HCT116 (cell line): ENCODE results near the gene PGAP6. TPM values are rescaled to one million over a fixed set of nuclear protein-coding genes. Genes with fewer than 3 reads are reported as not detected.

Experiments
- ATAC-seq: fragments of 200-7000 bp; cut with Tn5 transposase; 2 replicates; pipeline ENCODE4 v1.9.1; 2020; ENCODE audit warnings: mild to moderate bottlenecking, moderate library complexity
- BruUV-seq: library from RNA; stranded (reverse); fragments of 400-500 nt; replicated peaks from 2 replicates; lab custom pipeline; 2021; lab: Mats Ljungman, UMichigan
- CTCF ChIA-PET: fragments of 300-600 bp; sonication (Branson Sonifier 250); formaldehyde crosslinking; loops from one replicate; lab custom pipeline; 2021; ENCODE audit warnings: antibody characterized with exemption; lab: Charles Lee
- POLR2A ChIA-PET: fragments of 300-600, 350-600 bp; sonication (Branson Sonifier 250); formaldehyde crosslinking; loops from one replicate; lab custom pipeline; 2021; ENCODE audit warnings: antibody characterized with exemption; lab: Charles Lee
- RAD21 ChIA-PET, 2 experiments: fragments of 300-600 bp; sonication (Branson Sonifier 250); formaldehyde crosslinking; loops; one replicate each; lab custom pipeline; 2023; ENCODE audit warnings: low total read pairs in 2 of 2; ENCODE audit not compliant: uncharacterized antibody in 2 of 2, unreplicated experiment in 2 of 2, low non-redundant PET in 1 of 2; lab: Charles Lee
- DNase-seq: peaks from one replicate; pipeline ENCODE4 v3.0.0-alpha.2; 2010; ENCODE audit warnings: low read depth, low spot score
- H2AFZ ChIP-seq: fragments of 200-600 bp; shearing (Covaris generic), sonication (generic); 2 replicates; pipeline ENCODE4 v1.6.1; 2017; ENCODE audit warnings: low read depth, mixed run types, mixed read lengths, antibody characterized with exemption, low read length; ENCODE audit not compliant: poor library complexity, severe bottlenecking
- H3K27ac ChIP-seq: 2 replicates; pipeline ENCODE4 v1.5.1; 2012; ENCODE audit warnings: low read depth, low read length
- H3K27me3 ChIP-seq: fragments of 200-600 bp; sonication (generic); 2 replicates; pipeline ENCODE4 v1.6.1; 2016; ENCODE audit warnings: mixed run types, low read length, mixed read lengths; ENCODE audit not compliant: insufficient read depth
- H3K36me3 ChIP-seq, 2 experiments: fragments of 200-500 bp in 1 of 2; fragments of 200-600 bp in 1 of 2; sonication (Bioruptor generic) in 1 of 2; sonication (generic) in 1 of 2; 2 replicates each; pipeline versions ENCODE4 v1.5.1 to v1.6.1; 2014 to 2016; ENCODE audit warnings: low read length in 2 of 2, inconsistent platforms in 1 of 2, mixed read lengths in 1 of 2, mixed run types in 1 of 2; ENCODE audit not compliant: insufficient read depth in 2 of 2, control insufficient read depth in 1 of 2
- H3K4me1 ChIP-seq, 2 experiments: fragments of 200-600 bp in 1 of 2; sonication (generic) in 1 of 2; 2 replicates each; pipeline versions ENCODE4 v1.5.1 to v1.6.1; 2012 to 2017; ENCODE audit warnings: low read length in 2 of 2, inconsistent platforms in 1 of 2, mild to moderate bottlenecking in 1 of 2, mixed read lengths in 1 of 2, mixed run types in 1 of 2, moderate library complexity in 1 of 2; ENCODE audit not compliant: insufficient read depth in 2 of 2, control insufficient read depth in 1 of 2
- H3K4me2 ChIP-seq: fragments of 200-600 bp; sonication (generic); 2 replicates; pipeline ENCODE4 v1.6.1; 2017; ENCODE audit warnings: mixed run types, low read length, mixed read lengths
- H3K4me3 ChIP-seq, 2 experiments: fragments of 200-600 bp in 1 of 2; sonication (generic) in 1 of 2; replicated peaks in 1 of 2; 2 replicates each; pipeline ENCODE4 v1.5.1; 2011 to 2016; ENCODE audit warnings: low read length in 2 of 2, control low read depth in 1 of 2, low read depth in 1 of 2, mild to moderate bottlenecking in 1 of 2, mixed read lengths in 1 of 2, mixed run types in 1 of 2
- H3K79me2 ChIP-seq: fragments of 200-600 bp; sonication (generic); 2 replicates; pipeline ENCODE4 v1.6.1; 2017; ENCODE audit warnings: mild to moderate bottlenecking, mixed run types, low read length, moderate library complexity, mixed read lengths; ENCODE audit not compliant: insufficient read depth
- H3K9ac ChIP-seq: fragments of 200-600 bp; sonication (generic); 2 replicates; pipeline ENCODE4 v1.6.1; 2016; ENCODE audit warnings: low read length, mixed read lengths
- H3K9me2 ChIP-seq: fragments of 200-600 bp; sonication (generic), shearing (Covaris generic); 2 replicates; pipeline ENCODE4 v1.6.1; 2017; ENCODE audit warnings: mixed run types, mild to moderate bottlenecking, moderate library complexity; ENCODE audit not compliant: insufficient read depth
- H3K9me3 ChIP-seq, 2 experiments: fragments of 200-500 bp in 1 of 2; fragments of 200-600 bp in 1 of 2; sonication (Bioruptor generic) in 1 of 2; sonication (generic) in 1 of 2; 2 replicates each; pipeline ENCODE4 v1.6.1; 2014 to 2017; ENCODE audit warnings: low read length in 2 of 2, mixed read lengths in 2 of 2, inconsistent platforms in 1 of 2, low read depth in 1 of 2, mild to moderate bottlenecking in 1 of 2, mixed run types in 1 of 2, moderate library complexity in 1 of 2; ENCODE audit not compliant: control insufficient read depth in 1 of 2, insufficient read depth in 1 of 2
- H4K20me1 ChIP-seq: fragments of 200-600 bp; sonication (generic), shearing (Covaris generic); 2 replicates; pipeline ENCODE4 v1.6.1; 2017; ENCODE audit warnings: mixed run types, mild to moderate bottlenecking, moderate library complexity; ENCODE audit not compliant: insufficient read depth
- EGR1 ChIP-seq: IDR thresholded peaks from 2 replicates; pipeline ENCODE4 v1.6.1; 2012; ENCODE audit warnings: low read depth
- ELF1 ChIP-seq: IDR thresholded peaks from 2 replicates; pipeline ENCODE4 v1.6.1; 2012; ENCODE audit warnings: low read depth, borderline replicate concordance
- EZH2phosphoT487 ChIP-seq: fragments of 200-600 bp; IDR thresholded peaks from 2 replicates; pipeline ENCODE4 v1.6.1; 2018; ENCODE audit warnings: antibody characterized with exemption, borderline replicate concordance
- FOSL1 ChIP-seq: IDR thresholded peaks from 2 replicates; pipeline ENCODE4 v1.6.1; 2012; ENCODE audit warnings: low read depth
- JUND ChIP-seq: IDR thresholded peaks from 2 replicates; pipeline ENCODE4 v1.6.1; 2012
- POLR2A ChIP-seq: IDR thresholded peaks from 2 replicates; pipeline ENCODE4 v1.7.0; 2011; ENCODE audit warnings: borderline replicate concordance; ENCODE audit not compliant: insufficient read depth, insufficient read length; ENCODE audit errors: extremely low read depth
- POLR2AphosphoS5 ChIP-seq: IDR thresholded peaks from 2 replicates; pipeline ENCODE4 v1.6.1; 2011; ENCODE audit warnings: mild to moderate bottlenecking, low read depth, low read length, moderate library complexity
- RAD21 ChIP-seq: IDR thresholded peaks from 2 replicates; pipeline ENCODE4 v1.6.1; 2012; ENCODE audit warnings: low read depth, mild to moderate bottlenecking
- SIN3A ChIP-seq: IDR thresholded peaks from 2 replicates; pipeline ENCODE4 v1.6.1; 2012; ENCODE audit warnings: low read depth
- SP1 ChIP-seq: IDR thresholded peaks from 2 replicates; pipeline ENCODE4 v1.6.1; 2012; ENCODE audit warnings: low read depth
- YY1 ChIP-seq: IDR thresholded peaks from 2 replicates; pipeline ENCODE4 v1.6.1; 2011; ENCODE audit warnings: low read length, low read depth, moderate library complexity, mild to moderate bottlenecking; ENCODE audit not compliant: insufficient replicate concordance; ENCODE audit errors: extremely low read depth
- ZFX ChIP-seq: fragments of 450-650 bp; IDR thresholded peaks from 2 replicates; pipeline ENCODE4 v1.6.1; 2017
- ZNF274 ChIP-seq: fragments of 200-500 bp; sonication (Bioruptor generic); IDR thresholded peaks from 2 replicates; pipeline ENCODE4 v1.6.1; 2014; ENCODE audit warnings: mild to moderate bottlenecking, low read depth, low read length, inconsistent platforms
- intact Hi-C: fragments of 100-400 bp; cut with micrococcal nuclease; formaldehyde crosslinking; loops from 2 replicates; pipeline ENCODE4 v1.10.0; 2022
- total RNA-seq: library from RNA; stranded (reverse); gene quantifications from one replicate; pipeline ENCODE4 v1.2.1, GENCODE V29; 2021; ENCODE audit not compliant: unreplicated experiment
- TF ChIP-seq, protein P1 (sequence below), 3 experiments: fragments of 200-600 bp in 1 of 3; sonication (generic) in 1 of 3; IDR thresholded peaks in 2 of 3; conservative IDR thresholded peaks in 1 of 3; 2 replicates each; pipeline ENCODE4 v1.5.1; 2012 to 2017; ENCODE audit warnings: low read depth in 2 of 3, low read length in 2 of 3, antibody characterized with exemption in 1 of 3, borderline replicate concordance in 1 of 3, control low read depth in 1 of 3, mild to moderate bottlenecking in 1 of 3, mixed read lengths in 1 of 3, mixed run types in 1 of 3, moderate library complexity in 1 of 3; ENCODE audit not compliant: insufficient read depth in 1 of 3
- TF ChIP-seq, protein P2 (sequence below): IDR thresholded peaks from 2 replicates; pipeline ENCODE4 v1.6.1; 2012

PGAP6 gene
- total RNA-seq, 1 experiment from 2014 or later: 35.4 TPM

DNA sequence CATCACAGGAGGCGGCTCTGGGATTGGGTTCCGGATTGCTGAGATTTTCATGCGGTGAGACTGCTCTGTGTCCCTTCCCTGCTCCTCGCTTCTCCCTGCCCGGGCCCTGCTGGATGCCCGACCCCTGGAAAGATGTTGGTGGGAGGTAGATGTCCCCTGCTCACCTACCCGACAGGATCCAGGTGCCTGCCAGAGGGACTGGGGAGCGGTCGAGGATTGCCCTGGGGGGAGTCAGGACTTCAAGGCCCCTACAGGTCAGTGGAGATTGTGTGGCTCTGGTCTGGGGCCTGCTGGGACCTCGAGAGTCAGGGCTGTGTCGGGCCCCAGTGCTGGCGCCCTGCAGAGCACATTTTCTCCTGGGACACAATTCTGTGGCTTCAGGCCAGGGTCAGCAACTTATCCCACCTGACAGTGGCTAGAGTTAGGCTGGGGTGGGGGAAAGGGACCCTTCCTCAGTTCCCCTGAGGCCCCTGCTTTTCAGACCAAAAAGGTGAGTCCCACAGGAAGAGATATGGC lies 23.3 kb upstream of the PGAP6 start:
- Histone ChIP-seq H3K9me2 (no peaks in the 10 kb centered on the region), H4K20me1 (no peaks in the 10 kb centered on the region), H3K4me2 (no peak overlapping the region), H3K36me3 (no peaks in the 10 kb centered on the region), H3K9me3 (no peaks in the 10 kb centered on the region), H3K27me3 (no peaks in the 10 kb centered on the region), H3K9ac (no peak overlapping the region), H3K79me2 (no peaks in the 10 kb centered on the region), H3K4me1 (peaks cover 0 to 7% of the 10 kb centered on the region in 2 experiments; a peak in 1 of 4 replicates), H2AFZ (no peak overlapping the region), H3K27ac (no peak overlapping the region), H3K4me3 (no peak overlapping the region)
- POLR2A ChIA-PET: no interaction called here
- RAD21 ChIA-PET: no interaction called here
- intact Hi-C loops: no loop called here
- DNase-seq (no peak), ATAC-seq (no peak)
- TF ChIP-seq EGR1 (no peak), FOSL1 (no peak), ZNF274 (no peak), ELF1 (no peak), RAD21 (no peak), YY1 (no peak), SIN3A (no peak)
- BruUV-seq: no TSS peak
- CTCF ChIA-PET: no interaction called here

DNA sequence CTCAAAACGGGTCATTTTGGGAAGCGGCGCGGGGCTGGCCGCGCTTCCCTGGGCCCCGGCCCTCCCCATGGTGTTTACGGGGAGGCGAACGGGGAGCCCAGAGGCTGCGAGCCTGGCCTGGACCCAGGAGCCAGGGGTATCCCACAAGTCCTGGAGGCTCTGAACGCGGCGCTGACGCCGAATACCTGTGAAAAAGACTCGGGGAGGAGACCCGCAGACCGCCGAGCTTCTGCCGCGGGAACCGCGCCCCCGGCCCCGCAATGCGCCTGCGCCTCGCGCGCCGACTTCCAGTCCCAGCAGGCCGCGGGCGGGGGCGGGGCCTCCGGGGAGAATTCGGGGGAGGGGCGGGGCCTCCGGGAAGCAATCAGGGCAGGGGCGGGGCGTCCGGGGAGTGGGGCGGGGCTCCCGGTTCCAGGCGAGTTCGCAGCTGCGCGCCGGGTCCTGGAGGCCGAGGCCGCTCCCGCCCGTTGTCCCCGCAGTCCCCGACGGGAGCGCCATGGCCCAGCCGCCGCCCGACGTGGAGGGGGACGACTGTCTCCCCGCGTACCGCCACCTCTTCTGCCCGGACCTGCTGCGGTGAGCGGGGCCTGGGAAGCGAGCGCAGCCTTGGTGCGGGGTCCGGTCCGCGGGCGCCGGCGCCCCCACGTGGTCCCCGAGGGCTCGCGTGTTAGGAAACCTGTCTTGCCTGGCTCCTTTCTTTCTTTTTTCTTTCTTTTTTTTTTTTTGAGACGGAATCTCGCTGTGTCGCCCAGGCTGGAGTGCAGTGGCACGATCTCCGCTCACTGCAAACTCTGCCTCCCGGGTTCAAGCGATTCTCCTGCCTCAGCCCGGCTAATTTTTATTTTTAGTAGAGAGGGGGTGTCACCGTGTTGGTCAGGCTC lies 19.9 kb upstream of the PGAP6 start, which contains the start of gene DECR2:
TSS of gene DECR2 (plus strand) at position 418 of the 881 bp plus-strand sequence. CDS start at position 497, 79 bp downstream.
- peak within 1 kb of the TSS; percentile 71 for H3K9ac ChIP-seq
- peaks cover under 1 to 14% of the 10 kb centered on the region in 2 experiments; a peak in 2 of 4 replicates for H3K4me1 ChIP-seq
- POLR2A ChIA-PET: interaction anchor here (0.6 to 1.0 kb wide), 4 partner anchors 11 to 235 kb away, joined by 3 to 4 read pairs (median 3); partner anchors contain the start of gene METTL26
- H2AFZ ChIP-seq: no peak within 1 kb of the TSS
- intact Hi-C loops: no loop called here
- CTCF ChIA-PET: interaction anchor here (0.7 to 1.1 kb wide), 2 partner anchors 24 to 65 kb away, joined by 3 to 4 read pairs; partner anchors contain the start of gene RAB11FIP3
- H3K9me3 ChIP-seq: no peaks in the 10 kb centered on the region
- H4K20me1 ChIP-seq: no peaks in the 10 kb centered on the region
- peak within 1 kb of the TSS; percentile 77 for H3K4me2 ChIP-seq
- H3K9me2 ChIP-seq: no peaks in the 10 kb centered on the region
- BruUV-seq: no TSS peak
- TF ChIP-seq SP1 (no peak), RAD21 (peak; percentile 35), YY1 (peak; percentile 31), JUND (no peak), ZFX (peak; percentile 39; the same call in 1 of the 2 replicates), POLR2AphosphoS5 (peak; percentile 66), POLR2A (peak; percentile 35), FOSL1 (no peak), EZH2phosphoT487 (no peak)
- TF ChIP-seq, protein P1, sequence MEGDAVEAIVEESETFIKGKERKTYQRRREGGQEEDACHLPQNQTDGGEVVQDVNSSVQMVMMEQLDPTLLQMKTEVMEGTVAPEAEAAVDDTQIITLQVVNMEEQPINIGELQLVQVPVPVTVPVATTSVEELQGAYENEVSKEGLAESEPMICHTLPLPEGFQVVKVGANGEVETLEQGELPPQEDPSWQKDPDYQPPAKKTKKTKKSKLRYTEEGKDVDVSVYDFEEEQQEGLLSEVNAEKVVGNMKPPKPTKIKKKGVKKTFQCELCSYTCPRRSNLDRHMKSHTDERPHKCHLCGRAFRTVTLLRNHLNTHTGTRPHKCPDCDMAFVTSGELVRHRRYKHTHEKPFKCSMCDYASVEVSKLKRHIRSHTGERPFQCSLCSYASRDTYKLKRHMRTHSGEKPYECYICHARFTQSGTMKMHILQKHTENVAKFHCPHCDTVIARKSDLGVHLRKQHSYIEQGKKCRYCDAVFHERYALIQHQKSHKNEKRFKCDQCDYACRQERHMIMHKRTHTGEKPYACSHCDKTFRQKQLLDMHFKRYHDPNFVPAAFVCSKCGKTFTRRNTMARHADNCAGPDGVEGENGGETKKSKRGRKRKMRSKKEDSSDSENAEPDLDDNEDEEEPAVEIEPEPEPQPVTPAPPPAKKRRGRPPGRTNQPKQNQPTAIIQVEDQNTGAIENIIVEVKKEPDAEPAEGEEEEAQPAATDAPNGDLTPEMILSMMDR (IDR thresholded peaks at IDR 0.05 in 2 of 3, conservative IDR thresholded peaks at IDR 0.05 in 1 of 3; ENCODE audit: borderline replicate concordance in 1 of 3, insufficient read depth in 1 of 3, low read depth in 2 of 3, low read length in 2 of 3): 0 out of 6 replicates have a peak, but pooled peaks of 1 of the 3 experiments have one; percentile 21
- TF ChIP-seq, protein P2, sequence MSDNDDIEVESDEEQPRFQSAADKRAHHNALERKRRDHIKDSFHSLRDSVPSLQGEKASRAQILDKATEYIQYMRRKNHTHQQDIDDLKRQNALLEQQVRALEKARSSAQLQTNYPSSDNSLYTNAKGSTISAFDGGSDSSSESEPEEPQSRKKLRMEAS: peak; percentile 36; the same call in 1 of the 2 replicates
- RAD21 ChIA-PET: no interaction called here
- H3K27me3 ChIP-seq: no peaks in the 10 kb centered on the region
- DNase-seq: no peak
- peak; percentile 77 for ATAC-seq
- no peaks in the 10 kb centered on the region for H3K36me3 ChIP-seq
- H3K27ac ChIP-seq: peak within 1 kb of the TSS; percentile 86
- H3K79me2 ChIP-seq: no peaks in the 10 kb centered on the region
- H3K4me3 ChIP-seq: peak within 1 kb of the TSS; percentile 63
